Measurements from ENCODE around the gene SOX6. TPM values are rescaled to one million over a fixed set of nuclear protein-coding genes. Genes with fewer than 3 reads are reported as not detected.

SOX6 gene
- total and polyA plus RNA-seq, 2 experiments from 2014 or later: 0.03 to 0.66 TPM

- TF ChIP-seq ZNF462 (CRISPR knock-in tag; IDR thresholded peaks at IDR 0.05) (no peak), STAT1 (IDR thresholded peaks at IDR 0.05; ENCODE audit: unreplicated experiment) (no peak), ZNF114 (CRISPR knock-in tag; IDR thresholded peaks at IDR 0.05) (no peak), CREB1 (CRISPR knock-in tag; IDR thresholded peaks at IDR 0.05; ENCODE audit: low read depth) (no peak), EZH2phosphoT487 (IDR thresholded peaks at IDR 0.05; ENCODE audit: unreplicated experiment) (no peak), NANOG (IDR thresholded peaks at IDR 0.05; ENCODE audit: borderline replicate concordance) (no peak), CTCF (conservative IDR thresholded peaks at IDR 0.05; ENCODE audit: low read depth in 2 of 2) (no peak)
These were observed 234.5 kb downstream of the SOX6 start (continued) for GRCh38 chr11:16121853-16122252.

GRCh38 chr11:16120008-16120407 lies 236.3 kb downstream of the SOX6 start:
- H4K20me1 ChIP-seq (replicated peaks; ENCODE audit: insufficient read depth): no peaks in the 10 kb centered on the region
- H3K27ac Mint-ChIP-seq: no peak overlapping the region
- no peak overlapping the region for H3K4me3 Mint-ChIP-seq
- no peaks in the 10 kb centered on the region for H3K9me2 ChIP-seq (ENCODE audit: insufficient read depth)
- no peak overlapping the region for H3K4me2 ChIP-seq
- H3K27ac ChIP-seq (ENCODE audit: low read depth): no peak overlapping the region
- no peaks in the 10 kb centered on the region for H3K36me3 Mint-ChIP-seq (ENCODE audit: low read depth)
- H3K4me3 ChIP-seq: no peak overlapping the region
- H3K27me3 Mint-ChIP-seq (ENCODE audit: insufficient read depth, low read depth, poor library complexity): peaks cover 3% of the 10 kb centered on the region
- H3K4me1 ChIP-seq (ENCODE audit: insufficient read depth): no peaks in the 10 kb centered on the region; the same call in 1 of the 2 replicates
- H3F3A ChIP-seq (replicated peaks; ENCODE audit: low read depth): no peaks in the 10 kb centered on the region
- H2AFZ ChIP-seq: no peak overlapping the region
- H3K36me3 ChIP-seq (ENCODE audit: insufficient read depth): no peaks in the 10 kb centered on the region
- H3K4me1 Mint-ChIP-seq: peaks cover 13% of the 10 kb centered on the region
- no peaks in the 10 kb centered on the region for H3K79me2 ChIP-seq (replicated peaks; ENCODE audit: insufficient read depth)
- no peaks in the 10 kb centered on the region for H3K27me3 ChIP-seq (ENCODE audit: insufficient read depth)
- ATAC-seq (no peak), DNase-seq (ENCODE audit: low spot score) (no peak)
- no peaks in the 10 kb centered on the region for H3K9me3 Mint-ChIP-seq
- no peak for TF ChIP-seq CTCF (conservative IDR thresholded peaks at IDR 0.05; ENCODE audit: low read depth in 2 of 2)
- TF ChIP-seq STAT1 (IDR thresholded peaks at IDR 0.05; ENCODE audit: unreplicated experiment): no peak
- TF ChIP-seq ETS1 (IDR thresholded peaks at IDR 0.05): no peak

All from GM23338 (cell line).